Neural cell (in vitro differentiated cells): ENCODE results near the gene ST6GAL1.

Experiments
- EP300 ChIP-seq: fragments of 450-650 bp; conservative IDR thresholded peaks from 2 replicates; pipeline ENCODE4 v1.6.1; 2014; ENCODE audit warnings: antibody characterized with exemption, mild to moderate bottlenecking, moderate library complexity; ENCODE audit not compliant: poor library complexity, severe bottlenecking
- EZH2 ChIP-seq: fragments of 200-600, 300-800 bp; shearing (Covaris generic), sonication (generic); IDR thresholded peaks from 2 replicates; pipeline ENCODE4 v1.6.1; 2014; ENCODE audit warnings: antibody characterized with exemption, low read length, borderline replicate concordance, mild to moderate bottlenecking; ENCODE audit not compliant: insufficient read depth, poor library complexity, severe bottlenecking
- MXI1 ChIP-seq: fragments of 450-650 bp; conservative IDR thresholded peaks from 2 replicates; pipeline ENCODE4 v1.6.1; 2014; ENCODE audit warnings: antibody characterized with exemption, mild to moderate bottlenecking; ENCODE audit not compliant: poor library complexity, severe bottlenecking
- POLR2AphosphoS5 ChIP-seq: IDR thresholded peaks from 2 replicates; pipeline ENCODE4 v1.6.1; 2012
- RAD21 ChIP-seq: fragments of 450-650 bp; conservative IDR thresholded peaks from 2 replicates; pipeline ENCODE4 v1.6.1; 2014; ENCODE audit warnings: antibody characterized with exemption, mild to moderate bottlenecking, moderate library complexity
- TAF1 ChIP-seq: IDR thresholded peaks from 2 replicates; pipeline ENCODE4 v1.6.1; 2012; ENCODE audit warnings: low read depth
- TF ChIP-seq, protein P1 (sequence below): fragments of 450-650 bp; IDR thresholded peaks from 2 replicates; pipeline ENCODE4 v1.5.1; 2014; ENCODE audit warnings: antibody characterized with exemption, mild to moderate bottlenecking, moderate library complexity; ENCODE audit not compliant: poor library complexity, severe bottlenecking
- TF ChIP-seq, protein P2 (sequence below): IDR thresholded peaks from 2 replicates; pipeline ENCODE4 v1.6.1; 2012; ENCODE audit warnings: borderline replicate concordance

DNA sequence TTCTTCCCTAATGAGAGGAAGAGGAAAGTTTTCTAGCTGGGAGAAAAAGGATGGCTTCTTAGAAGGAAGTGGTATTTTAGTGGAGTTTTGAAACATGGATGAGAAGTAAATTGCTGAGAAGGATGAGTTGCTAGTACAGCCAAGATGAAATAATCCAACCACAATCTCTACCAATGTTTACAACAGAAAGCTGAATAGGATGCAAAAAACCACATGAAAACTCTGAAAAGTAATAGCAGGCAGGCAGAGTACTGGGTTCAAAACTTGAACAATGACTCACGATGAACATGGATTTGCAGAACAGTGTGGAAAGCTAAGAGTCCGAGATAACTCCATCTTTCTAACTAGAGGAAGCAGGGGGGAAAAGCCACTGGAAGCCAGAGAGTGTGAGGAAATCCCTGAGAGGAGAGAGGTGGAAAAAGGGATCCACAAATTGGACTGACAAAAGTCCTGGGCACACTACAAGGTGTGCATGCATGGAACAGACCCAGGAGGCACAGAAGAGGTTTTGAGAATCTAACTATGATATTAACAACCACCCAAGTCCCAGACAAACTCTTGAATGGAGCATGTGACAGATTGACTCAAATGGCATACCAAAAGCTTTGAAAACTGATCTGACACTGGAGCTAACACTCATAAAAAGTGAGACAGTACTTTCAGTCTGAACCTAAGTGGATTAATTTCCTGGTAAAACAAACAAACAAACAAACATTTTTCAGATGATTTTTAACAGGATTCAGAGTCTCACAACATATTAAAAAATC lies 76.7 kb downstream of the ST6GAL1 start:
- TF ChIP-seq, protein P1, sequence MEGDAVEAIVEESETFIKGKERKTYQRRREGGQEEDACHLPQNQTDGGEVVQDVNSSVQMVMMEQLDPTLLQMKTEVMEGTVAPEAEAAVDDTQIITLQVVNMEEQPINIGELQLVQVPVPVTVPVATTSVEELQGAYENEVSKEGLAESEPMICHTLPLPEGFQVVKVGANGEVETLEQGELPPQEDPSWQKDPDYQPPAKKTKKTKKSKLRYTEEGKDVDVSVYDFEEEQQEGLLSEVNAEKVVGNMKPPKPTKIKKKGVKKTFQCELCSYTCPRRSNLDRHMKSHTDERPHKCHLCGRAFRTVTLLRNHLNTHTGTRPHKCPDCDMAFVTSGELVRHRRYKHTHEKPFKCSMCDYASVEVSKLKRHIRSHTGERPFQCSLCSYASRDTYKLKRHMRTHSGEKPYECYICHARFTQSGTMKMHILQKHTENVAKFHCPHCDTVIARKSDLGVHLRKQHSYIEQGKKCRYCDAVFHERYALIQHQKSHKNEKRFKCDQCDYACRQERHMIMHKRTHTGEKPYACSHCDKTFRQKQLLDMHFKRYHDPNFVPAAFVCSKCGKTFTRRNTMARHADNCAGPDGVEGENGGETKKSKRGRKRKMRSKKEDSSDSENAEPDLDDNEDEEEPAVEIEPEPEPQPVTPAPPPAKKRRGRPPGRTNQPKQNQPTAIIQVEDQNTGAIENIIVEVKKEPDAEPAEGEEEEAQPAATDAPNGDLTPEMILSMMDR: no peak
- TF ChIP-seq POLR2AphosphoS5 (no peak), EP300 (no peak), MXI1 (no peak), EZH2 (no peak), RAD21 (no peak), TAF1 (no peak)
- TF ChIP-seq, protein P2, sequence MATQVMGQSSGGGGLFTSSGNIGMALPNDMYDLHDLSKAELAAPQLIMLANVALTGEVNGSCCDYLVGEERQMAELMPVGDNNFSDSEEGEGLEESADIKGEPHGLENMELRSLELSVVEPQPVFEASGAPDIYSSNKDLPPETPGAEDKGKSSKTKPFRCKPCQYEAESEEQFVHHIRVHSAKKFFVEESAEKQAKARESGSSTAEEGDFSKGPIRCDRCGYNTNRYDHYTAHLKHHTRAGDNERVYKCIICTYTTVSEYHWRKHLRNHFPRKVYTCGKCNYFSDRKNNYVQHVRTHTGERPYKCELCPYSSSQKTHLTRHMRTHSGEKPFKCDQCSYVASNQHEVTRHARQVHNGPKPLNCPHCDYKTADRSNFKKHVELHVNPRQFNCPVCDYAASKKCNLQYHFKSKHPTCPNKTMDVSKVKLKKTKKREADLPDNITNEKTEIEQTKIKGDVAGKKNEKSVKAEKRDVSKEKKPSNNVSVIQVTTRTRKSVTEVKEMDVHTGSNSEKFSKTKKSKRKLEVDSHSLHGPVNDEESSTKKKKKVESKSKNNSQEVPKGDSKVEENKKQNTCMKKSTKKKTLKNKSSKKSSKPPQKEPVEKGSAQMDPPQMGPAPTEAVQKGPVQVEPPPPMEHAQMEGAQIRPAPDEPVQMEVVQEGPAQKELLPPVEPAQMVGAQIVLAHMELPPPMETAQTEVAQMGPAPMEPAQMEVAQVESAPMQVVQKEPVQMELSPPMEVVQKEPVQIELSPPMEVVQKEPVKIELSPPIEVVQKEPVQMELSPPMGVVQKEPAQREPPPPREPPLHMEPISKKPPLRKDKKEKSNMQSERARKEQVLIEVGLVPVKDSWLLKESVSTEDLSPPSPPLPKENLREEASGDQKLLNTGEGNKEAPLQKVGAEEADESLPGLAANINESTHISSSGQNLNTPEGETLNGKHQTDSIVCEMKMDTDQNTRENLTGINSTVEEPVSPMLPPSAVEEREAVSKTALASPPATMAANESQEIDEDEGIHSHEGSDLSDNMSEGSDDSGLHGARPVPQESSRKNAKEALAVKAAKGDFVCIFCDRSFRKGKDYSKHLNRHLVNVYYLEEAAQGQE: no peak
